GM12801 (cell line): Measurements from ENCODE around the gene PRDM9.

Experiments
- TF ChIP-seq, protein P1 (sequence below): IDR thresholded peaks from one replicate; pipeline ENCODE4 v1.5.1; 2011; ENCODE audit warnings: control low read depth; ENCODE audit not compliant: insufficient read length; ENCODE audit errors: extremely low read depth

PRDM9 gene

DNA sequence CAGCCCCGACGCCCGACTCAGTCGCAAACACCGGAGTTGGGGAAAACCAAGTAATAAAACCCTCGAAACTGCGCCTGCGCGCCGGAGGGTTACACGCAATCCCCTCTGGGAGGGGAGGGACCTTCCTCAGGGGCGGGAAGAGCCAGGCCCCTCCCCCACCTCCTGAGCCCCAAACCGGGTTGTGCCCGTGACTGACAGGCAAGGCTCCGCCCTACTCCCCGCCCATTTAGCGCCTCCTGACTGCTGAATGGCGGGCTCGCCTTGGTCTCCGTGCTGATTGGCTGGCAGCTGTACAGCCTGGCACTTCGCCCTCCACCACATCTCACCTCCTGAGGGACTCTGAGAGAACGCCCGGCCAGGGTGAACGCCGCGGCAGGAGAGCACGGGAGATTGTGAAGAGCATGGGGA lies at the start of gene PRDM9:
Gene PRDM9, plus strand, starts transcription at position 332 of the 408 bp plus-strand sequence. CDS start 1,425 bp downstream, outside the sequence.
- TF ChIP-seq, protein P1, sequence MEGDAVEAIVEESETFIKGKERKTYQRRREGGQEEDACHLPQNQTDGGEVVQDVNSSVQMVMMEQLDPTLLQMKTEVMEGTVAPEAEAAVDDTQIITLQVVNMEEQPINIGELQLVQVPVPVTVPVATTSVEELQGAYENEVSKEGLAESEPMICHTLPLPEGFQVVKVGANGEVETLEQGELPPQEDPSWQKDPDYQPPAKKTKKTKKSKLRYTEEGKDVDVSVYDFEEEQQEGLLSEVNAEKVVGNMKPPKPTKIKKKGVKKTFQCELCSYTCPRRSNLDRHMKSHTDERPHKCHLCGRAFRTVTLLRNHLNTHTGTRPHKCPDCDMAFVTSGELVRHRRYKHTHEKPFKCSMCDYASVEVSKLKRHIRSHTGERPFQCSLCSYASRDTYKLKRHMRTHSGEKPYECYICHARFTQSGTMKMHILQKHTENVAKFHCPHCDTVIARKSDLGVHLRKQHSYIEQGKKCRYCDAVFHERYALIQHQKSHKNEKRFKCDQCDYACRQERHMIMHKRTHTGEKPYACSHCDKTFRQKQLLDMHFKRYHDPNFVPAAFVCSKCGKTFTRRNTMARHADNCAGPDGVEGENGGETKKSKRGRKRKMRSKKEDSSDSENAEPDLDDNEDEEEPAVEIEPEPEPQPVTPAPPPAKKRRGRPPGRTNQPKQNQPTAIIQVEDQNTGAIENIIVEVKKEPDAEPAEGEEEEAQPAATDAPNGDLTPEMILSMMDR, result no peak

GRCh38 chr5:23457780-23458179 lies 49.6 kb upstream of the PRDM9 start:
- TF ChIP-seq, protein P1, result no peak

GRCh38 chr5:23459214-23459613 lies 48.2 kb upstream of the PRDM9 start:
- TF ChIP-seq, protein P1, result no peak

GRCh38 chr5:23461576-23461975 lies 45.8 kb upstream of the PRDM9 start:
- TF ChIP-seq, protein P1, result no peak

DNA sequence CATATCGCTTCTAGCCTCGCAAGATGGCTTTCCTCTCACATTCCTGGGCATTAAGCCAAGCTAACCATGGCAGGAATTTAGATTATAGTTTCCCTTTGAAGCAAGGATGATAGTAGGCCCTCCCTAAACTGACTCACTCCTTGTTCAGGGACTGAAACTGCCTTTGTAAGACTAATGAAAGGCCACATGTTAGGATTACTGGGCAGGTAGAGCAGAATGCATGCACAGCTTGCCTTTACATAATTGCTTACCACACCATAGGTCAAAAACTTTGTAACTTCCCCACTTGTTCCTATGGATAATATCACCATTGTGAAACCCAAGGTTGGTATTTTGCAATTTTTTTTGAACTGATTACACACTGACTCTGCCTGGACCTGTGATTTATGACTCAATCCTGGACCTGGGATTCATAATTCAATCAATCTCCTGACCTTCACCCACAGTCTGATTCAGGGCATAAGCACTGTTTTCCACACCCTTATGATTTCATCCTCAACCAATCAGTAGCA lies 41.0 kb upstream of the PRDM9 start:
- TF ChIP-seq, protein P1, result no peak

GRCh38 chr5:23468658-23469057 lies 38.8 kb upstream of the PRDM9 start:
- TF ChIP-seq, protein P1, result no peak

DNA sequence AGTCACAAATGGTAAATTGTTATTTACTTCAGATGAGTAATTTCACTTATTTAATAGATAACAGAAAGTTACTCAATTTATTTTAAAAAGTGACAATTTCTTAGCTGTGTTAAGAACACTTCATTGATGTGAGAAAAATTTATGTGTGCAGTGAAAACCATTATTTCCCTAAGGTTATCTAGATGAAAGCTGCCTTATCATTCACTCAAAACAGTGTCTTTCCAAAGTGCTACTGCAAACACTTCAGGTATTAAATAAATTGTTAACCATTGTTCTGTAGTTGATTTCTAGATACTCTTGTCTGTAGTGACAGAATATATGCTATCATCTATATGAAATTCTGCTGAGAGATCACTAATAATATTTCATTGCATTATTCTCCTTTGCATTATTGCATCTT lies 33.5 kb upstream of the PRDM9 start:
- TF ChIP-seq, protein P1, result no peak
